NCI-H2196 (cell line): ENCODE data around the gene CYP2J2.
"Not testable (repeated sequence)": the region's sequence is repeated elsewhere in the genome, so short reads cannot be mapped to it uniquely, and the experiment has no call there.

Experiments used
- DNase-seq: peaks from one replicate; lab custom pipeline; 2025; ENCODE audit not compliant: unreplicated experiment; lab: John Stamatoyannopoulos, UW

CYP2J2 gene

GRCh38 chr1:59921258-59921899 lies 5.2 kb downstream of the CYP2J2 start:
- not testable (repeated sequence) for DNase-seq

DNA sequence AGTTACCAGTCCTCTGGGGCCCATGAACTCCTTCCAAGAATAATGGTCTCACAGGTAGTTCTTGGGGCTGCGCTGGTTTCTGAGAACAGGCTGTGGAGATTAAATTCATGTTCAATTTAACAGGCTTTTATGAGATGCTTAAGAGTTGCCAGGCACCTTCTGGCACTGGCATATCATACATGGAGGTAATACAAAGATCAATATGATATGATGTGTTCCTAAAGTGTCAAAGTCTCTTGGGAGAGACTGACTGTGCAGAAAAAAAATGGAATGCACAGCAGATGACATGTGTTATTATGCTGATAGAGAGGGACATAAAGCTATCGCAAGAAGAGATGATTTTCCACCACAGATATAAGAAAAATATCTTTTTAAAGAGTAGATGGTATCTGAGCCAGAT lies 6.8 kb downstream of the CYP2J2 start:
- no peak for DNase-seq

GRCh38 chr1:59917785-59918180 lies 8.8 kb downstream of the CYP2J2 start:
- DNase-seq: no peak

DNA sequence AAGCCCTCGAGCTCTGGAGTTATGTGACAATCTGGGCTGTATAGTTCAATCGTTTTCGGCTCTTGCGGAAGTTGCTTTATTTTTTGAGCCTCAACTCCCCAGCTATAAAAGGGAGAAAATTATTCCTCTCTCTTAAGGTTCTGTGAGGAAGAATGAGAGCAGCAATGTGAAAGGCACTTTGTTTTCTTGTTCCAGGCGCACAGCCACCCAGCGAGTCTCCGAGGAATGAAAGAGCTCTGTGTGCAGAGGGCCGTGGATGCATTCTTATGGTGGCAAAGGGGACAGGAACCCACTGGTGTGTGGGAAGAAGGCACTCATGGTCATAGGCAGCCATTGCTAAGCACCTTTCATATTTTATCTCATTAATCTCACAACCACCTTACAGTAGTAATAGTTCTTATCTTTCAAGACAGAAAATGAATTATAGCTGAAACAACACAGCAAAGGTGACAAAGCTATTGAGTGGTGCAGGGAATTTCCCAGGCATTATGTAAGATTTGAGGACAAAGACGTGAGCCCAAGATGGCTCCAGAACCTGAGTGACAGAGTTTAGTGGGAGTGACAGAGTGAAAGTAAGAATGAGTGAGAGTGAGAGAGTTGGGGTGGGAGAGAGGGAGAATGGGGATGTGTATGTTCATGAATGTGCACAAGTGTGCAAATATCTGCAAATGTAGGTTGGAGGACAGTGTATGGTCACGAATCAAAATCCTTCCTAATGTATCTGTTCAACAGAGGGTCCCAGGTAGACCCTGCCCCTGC lies 9.4 kb downstream of the CYP2J2 start:
- DNase-seq: no peak

GRCh38 chr1:59915516-59915915 lies 11.1 kb downstream of the CYP2J2 start:
- no peak for DNase-seq

- not testable (repeated sequence) for DNase-seq
These were observed 11.7 kb downstream of the CYP2J2 start for GRCh38 chr1:59914791-59915286.

- no peak for DNase-seq
These were observed 17.9 kb downstream of the CYP2J2 start for GRCh38 chr1:59908682-59909081.

DNA sequence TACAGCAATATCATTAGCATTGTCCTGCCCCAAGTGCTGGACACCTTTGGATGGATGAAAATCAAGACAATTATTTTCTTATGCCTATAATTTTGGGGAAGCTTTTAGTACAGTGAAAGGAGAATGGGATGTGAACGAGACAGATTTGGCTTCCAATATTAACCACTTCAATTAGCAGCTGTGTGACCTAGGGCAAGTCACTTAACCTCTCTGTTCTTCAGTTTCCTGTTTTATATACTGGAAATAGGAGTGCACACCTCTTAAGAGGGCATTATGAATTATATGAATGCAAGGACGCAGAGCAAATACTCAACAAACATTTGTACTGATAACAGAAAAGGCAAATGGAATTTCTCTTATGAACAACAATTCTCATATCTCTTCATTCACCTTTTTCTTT lies 18.5 kb downstream of the CYP2J2 start:
- no peak for DNase-seq

GRCh38 chr1:59906931-59907330 lies 19.6 kb downstream of the CYP2J2 start:
- DNase-seq: no peak

GRCh38 chr1:59903141-59903754 lies 23.3 kb downstream of the CYP2J2 start:
- no peak for DNase-seq

GRCh38 chr1:59901770-59902388 lies 24.7 kb downstream of the CYP2J2 start:
- DNase-seq: no peak

DNA sequence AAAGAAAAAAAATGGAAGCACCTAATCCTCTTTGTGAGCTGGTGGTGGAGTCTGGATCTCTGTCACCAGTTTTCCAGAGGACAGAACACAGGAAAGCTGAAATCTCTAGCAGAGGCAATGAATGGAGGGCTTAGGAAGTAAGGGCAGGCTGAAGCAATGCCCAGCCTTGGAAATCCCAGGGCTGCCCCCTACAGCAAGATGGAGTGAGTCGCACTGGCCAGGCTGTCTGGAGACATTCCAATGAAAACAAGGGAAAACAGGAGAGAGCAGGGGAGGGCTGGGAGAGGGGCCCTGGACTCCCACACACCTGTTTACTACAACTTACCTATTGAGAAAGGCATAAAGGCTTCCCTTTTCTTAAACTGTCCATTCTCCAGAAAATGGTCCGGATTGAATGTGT lies 25.9 kb downstream of the CYP2J2 start:
- no peak for DNase-seq

DNA sequence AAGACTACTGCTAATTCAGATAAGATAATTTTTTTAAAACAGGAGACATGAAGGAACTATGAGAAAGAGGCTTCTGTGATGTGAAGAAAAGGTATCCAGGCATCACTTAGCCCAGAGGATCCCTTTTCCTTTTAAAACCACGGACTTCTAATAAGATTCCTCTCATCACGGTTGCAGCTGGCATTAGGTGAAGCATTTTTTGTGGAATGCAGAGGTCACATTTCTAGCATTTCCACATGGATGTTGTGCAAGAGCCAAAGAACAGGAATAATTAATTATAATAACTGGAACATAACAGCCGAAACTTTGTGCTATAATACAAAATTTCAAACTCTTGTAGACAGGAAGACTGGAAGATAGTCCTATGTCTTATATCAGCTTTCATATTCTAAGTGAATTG lies 27.6 kb downstream of the CYP2J2 start:
- DNase-seq: no peak

DNA sequence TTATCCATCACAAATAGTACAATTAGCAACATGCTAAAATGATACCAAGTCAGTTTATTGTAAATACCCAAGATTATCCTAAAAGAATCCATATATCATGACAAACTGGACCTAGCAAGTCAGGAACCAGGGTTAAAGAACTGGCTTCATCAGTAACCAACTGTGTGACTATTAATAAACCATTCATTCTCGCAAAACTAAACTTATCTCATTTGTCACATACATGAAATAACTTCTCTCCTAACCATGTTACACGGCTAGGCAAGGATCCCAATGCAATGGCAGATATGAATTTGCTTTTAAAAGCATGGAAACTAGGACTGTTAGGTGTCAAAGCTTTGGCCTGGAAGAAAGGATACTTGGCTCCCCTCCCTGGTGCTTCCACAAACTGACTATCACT lies 29.4 kb downstream of the CYP2J2 start:
- no peak for DNase-seq

- peak; percentile 30 for DNase-seq
These were observed 33.4 kb downstream of the CYP2J2 start for GRCh38 chr1:59892841-59893811.

- DNase-seq: no peak
These were observed 41.3 kb downstream of the CYP2J2 start for GRCh38 chr1:59885160-59885832.

DNA sequence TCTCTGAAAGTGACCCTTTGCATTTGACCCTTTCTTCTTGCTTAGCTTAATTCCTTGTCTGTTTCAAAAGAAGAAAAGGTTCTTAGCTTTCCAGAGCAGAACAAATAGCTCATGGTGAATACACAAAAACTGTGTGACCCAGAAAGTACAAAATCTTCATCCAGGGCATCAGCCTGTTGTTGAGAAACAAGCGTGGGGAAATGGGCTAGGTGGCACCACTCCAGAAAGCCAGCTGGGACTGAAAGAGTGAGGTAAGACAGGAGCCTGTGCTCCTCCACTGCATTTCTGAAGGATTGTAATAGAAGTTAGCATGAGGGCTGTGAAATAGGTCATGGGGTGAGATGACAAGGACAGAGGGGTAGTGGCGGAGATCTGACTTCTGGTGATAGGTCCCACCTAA lies 45.8 kb downstream of the CYP2J2 start:
- no peak for DNase-seq

GRCh38 chr1:59879996-59880505 lies 46.5 kb downstream of the CYP2J2 start:
- DNase-seq: no peak

GRCh38 chr1:59879574-59879973 lies 47.0 kb downstream of the CYP2J2 start:
- DNase-seq: no peak

GRCh38 chr1:59878370-59878769 lies 48.2 kb downstream of the CYP2J2 start:
- no peak for DNase-seq
